Fibroblast of lung (primary cell): ENCODE measurements around the gene MAP1LC3B.

ENCODE experiments used
- EZH2 ChIP-seq: IDR thresholded peaks from 2 replicates; pipeline ENCODE4 v1.5.1; 2012; ENCODE audit warnings: low read length, control low read depth, mild to moderate bottlenecking; ENCODE audit errors: missing control alignments
- TF ChIP-seq, protein P1 (sequence below), 2 donors: IDR thresholded peaks in 1 of 2; conservative IDR thresholded peaks in 1 of 2; 1 replicate in 1 of 2; 2 replicates in 1 of 2; pipeline ENCODE4 v1.5.1; 2011 to 2012; ENCODE audit warnings: low read length in 2 of 2, control low read depth in 1 of 2, inconsistent platforms in 1 of 2, low read depth in 1 of 2, mild to moderate bottlenecking in 1 of 2

- TF ChIP-seq, protein P1, sequence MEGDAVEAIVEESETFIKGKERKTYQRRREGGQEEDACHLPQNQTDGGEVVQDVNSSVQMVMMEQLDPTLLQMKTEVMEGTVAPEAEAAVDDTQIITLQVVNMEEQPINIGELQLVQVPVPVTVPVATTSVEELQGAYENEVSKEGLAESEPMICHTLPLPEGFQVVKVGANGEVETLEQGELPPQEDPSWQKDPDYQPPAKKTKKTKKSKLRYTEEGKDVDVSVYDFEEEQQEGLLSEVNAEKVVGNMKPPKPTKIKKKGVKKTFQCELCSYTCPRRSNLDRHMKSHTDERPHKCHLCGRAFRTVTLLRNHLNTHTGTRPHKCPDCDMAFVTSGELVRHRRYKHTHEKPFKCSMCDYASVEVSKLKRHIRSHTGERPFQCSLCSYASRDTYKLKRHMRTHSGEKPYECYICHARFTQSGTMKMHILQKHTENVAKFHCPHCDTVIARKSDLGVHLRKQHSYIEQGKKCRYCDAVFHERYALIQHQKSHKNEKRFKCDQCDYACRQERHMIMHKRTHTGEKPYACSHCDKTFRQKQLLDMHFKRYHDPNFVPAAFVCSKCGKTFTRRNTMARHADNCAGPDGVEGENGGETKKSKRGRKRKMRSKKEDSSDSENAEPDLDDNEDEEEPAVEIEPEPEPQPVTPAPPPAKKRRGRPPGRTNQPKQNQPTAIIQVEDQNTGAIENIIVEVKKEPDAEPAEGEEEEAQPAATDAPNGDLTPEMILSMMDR (conservative IDR thresholded peaks at IDR 0.05 in 1 of 2, IDR thresholded peaks at IDR 0.05 in 1 of 2; ENCODE audit: low read depth in 1 of 2, low read length in 2 of 2) = no peak
- no peak for TF ChIP-seq EZH2
Observed at GRCh38 chr16:87350031-87350430, 42.1 kb upstream of the MAP1LC3B start.
